ENCODE data around the gene KRT82. TPM values are rescaled to one million over a fixed set of nuclear protein-coding genes. Genes with fewer than 3 reads are reported as not detected.
"Not testable (repeated sequence)": the region's sequence is repeated elsewhere in the genome, so short reads cannot be mapped to it uniquely, and the experiment has no call there.

Gene KRT82
- not detected for polyA plus RNA-seq (ENCODE audit: insufficient read length)

DNA sequence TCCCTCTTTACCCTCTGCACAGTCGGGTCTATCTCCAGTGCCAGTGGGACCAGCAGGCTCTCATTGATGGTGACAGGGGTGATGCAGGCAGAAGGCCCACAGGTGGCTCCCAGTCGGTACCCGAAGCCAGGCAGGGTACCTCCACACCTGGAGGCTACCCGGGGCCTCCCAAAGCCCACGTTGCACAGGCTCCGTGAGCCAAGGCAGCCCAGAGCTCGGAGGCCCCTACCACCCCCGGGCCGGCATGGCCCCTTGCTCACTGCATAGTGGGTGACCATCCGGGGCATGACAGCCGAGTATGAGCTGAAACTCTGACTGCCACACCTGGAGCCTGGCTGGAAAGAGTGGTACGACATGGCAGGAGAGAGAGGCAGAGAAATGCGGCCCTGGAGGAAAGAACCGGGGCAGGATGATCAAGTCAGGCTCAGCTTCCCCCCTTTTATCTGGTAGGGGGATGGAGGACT is at the start of gene KRT82:
Gene KRT82, minus strand, starts transcription at position 414 of the 464 bp plus-strand sequence. Its CDS starts 58 bp downstream, at position 356.
- DNase-seq, result no peak

DNA sequence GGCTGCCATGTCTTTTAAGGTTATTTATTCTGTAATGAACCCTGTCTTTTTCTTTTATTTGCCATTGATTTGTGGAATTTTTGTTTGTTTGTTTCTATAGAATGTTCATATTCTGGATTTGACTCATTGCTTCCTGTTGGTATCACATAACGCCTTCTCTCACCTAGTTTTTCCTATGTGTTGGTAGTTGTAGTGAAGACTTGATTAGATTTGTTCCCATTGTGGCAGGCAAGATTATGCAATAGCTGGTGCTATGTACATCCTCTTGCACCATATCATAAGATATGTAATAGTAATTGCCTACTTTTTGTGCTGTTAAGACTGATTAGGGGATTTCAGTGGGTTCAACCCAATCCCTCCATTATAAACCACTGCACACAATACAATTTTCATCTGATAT is 49.7 kb upstream of the KRT82 start:
- DNase-seq, result no peak

DNA sequence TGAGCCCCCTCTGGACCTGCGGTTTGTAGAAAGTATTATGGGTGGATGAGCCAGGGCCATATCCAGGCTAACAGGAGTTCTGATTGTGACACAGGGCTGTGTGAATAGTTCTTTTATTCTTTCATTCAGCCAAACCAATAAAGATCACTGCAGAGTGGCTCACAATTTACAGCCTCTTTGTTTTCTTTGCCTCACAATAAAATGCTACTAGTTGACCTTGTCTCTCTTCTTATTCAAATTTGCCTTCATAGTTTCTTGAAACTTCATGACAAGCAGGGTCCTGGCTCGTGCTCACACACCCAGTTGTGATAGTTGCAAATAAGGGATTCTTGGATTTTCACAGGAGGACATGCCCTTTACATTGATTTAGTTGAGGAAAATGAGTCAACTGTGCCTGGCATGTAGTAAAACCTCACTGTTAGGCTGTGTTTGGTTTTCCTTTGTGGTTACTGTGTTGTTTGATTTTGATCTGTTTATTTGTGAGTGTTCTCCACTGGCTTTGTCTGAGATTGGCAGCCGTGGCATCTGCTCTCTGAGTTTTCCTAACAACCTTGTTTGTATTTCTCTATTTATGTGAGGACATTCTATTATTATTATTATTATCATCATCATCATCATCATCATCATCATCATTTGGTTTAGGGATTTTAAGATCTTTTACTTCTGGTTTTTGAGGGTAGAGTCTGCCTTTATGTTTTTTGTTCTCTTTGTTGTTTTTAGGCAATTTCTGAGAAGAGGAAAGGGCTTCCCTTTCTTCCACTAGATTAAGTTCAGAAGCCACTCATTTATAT is 48.5 kb upstream of the KRT82 start:
- no peak for DNase-seq

DNA sequence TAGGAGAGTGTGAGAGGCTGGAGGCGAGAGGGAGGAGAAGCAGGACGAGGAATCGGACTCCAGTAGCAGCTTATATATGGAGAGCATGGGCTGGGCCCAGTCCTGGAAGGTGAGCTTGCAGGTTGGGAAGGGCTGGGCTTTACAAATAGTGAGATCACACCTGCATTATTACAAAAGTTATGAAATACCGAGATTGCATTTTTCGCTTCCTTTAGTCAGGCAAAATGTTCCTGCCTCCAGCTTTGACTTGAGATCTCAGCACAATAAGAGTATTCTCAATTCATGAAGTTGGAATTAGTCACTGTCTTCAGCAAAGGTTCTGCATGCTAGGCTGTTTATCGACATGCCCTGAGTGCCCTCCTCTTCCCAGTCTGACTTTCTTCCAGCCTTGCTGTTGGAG is 46.0 kb upstream of the KRT82 start, which contains the start of gene KRT6B:
Gene KRT6B, minus strand, starts transcription at position 46 of the 400 bp plus-strand sequence. CDS start 68 bp downstream, outside the sequence.
- no peak for DNase-seq

DNA sequence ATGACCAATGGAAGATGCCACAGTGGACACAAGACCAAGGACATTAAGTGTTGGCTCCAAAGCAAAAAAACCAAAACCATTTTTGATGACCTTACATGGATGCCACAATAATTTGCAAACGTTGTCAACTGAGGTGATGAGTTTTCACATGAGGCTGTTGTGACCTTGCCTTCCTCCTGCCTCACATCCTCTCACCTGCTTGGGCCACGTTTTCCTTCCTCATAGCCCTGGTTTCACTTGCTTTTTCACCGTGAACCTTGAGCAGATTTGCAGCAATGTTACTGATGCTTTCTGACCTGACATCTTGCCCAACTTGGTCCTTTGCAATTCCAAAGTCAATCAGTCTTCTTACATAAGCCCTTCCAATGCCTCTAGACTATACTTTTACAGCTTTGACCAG is 42.1 kb upstream of the KRT82 start:
- DNase-seq, result no peak

DNA sequence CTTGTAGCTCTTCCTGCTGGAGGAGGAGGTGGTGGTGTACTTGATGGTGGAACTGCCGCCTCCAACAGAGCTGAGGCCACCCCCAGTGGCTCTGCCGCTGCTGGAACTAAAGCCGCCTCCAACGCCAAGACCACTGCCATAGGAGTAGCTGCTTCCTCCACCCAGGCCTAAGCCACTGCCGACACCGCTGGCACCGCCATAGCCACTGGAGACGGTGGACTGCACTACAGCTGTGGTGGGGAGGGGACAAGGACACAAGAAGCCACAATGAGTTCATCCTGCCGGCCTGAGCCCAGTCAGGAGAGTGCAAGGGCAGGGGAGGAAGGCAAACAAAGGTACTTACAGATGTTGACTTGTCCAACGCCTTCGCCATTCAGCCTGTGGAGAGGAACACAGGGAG is 41.1 kb upstream of the KRT82 start:
- DNase-seq, result not testable (repeated sequence)

DNA sequence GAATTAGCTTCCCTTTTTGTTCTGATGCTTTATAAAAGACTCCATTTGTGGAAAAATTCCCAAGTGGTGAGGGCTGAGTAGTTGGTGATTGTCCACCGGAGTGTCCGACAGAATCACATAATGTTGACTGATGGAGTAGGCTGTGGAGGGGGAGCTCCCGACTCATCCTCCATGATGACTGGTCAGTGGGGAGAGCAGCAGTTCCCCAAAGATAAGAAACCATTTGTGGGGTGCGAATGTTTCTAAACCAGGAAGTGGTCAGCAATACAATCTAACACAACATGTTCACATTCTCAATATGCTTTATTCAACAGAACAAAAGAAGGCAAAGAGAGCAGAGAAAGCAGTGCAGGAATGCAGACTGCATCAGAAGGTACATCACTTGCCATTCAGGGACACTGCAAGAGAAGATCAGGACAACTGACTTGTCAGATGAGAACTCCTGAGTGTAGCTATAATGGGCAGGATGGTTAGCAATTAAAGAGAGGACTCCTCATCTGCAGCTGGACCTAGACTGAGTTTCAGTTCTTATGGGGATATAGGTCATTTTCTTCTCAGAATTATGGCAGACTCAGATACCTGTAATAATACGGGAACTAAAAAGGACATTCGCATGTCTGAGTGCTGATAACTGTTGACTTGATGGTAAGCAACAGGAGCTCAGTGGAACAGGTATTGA is 40.4 kb upstream of the KRT82 start:
- DNase-seq, result no peak

DNA sequence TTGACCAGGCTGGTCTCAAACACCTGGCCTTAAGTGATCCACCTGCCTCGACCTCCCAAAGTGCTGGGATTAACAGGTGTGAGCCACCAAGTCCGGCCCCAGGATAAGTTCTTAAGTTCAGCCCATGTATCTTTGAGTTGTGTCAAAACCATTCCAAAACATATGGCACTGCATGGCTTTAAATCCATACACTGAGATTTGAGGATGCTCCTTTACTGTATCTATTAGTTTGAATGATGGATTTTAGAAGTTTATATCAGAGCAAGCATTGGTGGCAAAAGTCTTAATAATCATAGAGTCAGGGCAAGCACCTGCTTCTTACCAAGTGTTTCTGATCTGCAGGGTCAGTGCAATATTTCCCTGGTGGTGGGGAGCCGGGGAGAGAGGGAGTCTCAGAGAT is 39.7 kb upstream of the KRT82 start:
- DNase-seq, result no peak

DNA sequence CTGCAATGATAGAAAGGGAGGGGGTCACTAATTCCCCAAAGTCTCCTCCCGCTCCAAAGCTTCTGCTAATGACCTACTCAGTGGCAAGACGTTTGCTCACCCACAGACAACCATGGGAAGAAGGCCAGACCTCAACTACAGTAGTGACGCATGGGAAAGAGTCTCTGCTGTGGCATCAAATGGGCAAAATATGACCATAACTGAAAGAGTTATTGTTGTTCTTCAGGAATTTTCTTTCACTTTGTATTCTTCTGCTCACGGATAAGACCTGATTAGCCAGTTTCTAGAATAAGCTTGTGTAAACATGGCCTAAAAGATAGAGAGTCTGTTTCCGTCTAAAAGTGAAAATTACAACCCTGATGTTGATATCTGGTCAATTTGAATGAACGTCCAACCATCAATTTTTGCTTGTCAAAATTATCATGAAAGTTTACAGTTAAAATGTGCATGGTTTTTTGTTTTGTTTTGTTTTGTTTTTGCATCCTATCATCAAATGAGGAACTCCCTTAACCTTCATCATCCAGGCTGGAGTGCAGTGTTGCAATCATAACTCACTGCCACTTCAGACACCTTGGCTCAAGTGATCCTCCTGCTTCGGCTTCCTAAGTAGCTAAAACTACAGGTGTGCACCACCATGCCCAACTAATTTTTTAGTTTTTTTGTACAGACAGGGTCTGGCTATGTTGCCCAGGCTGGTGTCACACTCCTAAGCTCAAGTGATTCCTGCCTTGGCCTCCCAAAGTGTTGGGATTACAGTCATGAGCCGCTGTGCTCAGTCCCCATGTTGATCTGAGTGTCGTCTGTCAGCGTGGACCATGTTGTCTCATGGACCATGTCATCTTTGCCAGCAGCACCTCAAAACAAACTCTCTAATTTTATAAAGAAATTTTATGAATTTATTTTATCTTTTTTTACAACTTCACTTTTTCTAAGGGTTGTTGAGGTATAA is 38.8 kb upstream of the KRT82 start:
- no peak for DNase-seq

DNA sequence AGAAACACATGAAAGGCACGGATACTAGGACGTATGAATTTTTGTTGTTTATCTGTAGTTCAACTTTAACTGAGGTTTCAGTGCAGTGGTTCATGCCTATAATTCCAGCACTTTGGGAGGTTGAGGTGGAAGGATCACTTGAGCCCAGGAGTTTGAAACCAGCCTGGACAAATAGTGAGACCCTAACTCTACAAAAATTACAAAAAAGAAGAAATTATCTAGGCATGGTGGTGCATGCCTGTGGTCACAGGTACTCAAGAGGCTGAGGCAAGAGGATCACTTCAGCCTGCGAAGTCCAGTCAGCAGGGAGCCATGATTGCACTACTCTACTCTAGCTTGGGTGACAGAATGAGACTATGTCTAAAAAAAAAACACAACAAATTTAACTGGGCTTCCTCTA is 37.8 kb upstream of the KRT82 start:
- no peak for DNase-seq

DNA sequence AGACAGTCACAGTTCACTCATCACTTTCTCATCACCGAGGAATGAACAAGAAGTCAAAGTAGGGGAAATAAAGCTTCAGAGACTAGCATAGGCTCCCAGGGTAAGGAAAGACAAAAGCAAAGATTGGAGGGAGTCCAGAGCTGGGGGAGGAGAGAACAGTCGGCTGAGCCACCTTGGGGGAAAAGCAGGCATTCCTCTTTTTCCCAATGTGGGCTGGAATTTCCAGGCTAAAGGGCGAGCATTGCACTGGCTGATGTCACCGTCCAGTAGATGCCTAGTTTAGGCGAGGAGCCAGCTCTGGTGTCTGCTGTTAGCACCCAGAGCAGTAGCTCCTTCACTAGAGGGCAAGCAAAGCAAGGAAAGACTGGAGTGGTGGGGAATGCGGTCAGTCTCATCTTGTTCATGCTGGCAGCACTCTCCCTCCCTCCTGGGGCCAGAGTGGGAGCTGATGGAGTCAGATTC is 36.5 kb upstream of the KRT82 start:
- DNase-seq, result no peak

DNA sequence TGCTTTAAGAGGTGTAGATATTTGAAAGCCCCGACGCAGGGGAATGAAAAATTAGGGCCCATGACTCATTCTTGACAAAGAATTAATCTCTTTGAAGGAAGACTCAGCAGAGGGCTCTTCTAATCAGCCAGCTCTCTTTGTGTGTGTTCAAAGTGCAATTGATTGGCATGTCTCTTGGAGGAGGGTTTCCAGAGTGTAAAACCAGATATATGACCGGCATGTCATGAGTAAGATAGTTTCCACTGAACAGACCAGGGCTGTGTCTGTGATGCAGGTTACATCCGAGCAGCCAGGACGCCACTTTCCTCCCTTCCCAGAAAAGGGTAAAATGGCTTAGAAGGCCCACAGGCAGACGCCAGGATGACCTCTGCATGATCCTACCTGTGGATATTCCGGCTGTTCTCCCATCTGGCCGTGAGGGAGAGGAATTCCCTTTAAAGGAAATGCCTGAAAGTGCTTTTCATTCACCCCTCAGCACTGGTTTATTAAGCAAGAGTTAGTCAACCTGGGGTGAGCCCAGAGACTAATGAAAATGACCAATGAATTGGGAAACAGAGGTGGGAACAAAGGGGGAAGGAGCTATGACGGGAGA is 35.3 kb upstream of the KRT82 start:
- no peak for DNase-seq

DNA sequence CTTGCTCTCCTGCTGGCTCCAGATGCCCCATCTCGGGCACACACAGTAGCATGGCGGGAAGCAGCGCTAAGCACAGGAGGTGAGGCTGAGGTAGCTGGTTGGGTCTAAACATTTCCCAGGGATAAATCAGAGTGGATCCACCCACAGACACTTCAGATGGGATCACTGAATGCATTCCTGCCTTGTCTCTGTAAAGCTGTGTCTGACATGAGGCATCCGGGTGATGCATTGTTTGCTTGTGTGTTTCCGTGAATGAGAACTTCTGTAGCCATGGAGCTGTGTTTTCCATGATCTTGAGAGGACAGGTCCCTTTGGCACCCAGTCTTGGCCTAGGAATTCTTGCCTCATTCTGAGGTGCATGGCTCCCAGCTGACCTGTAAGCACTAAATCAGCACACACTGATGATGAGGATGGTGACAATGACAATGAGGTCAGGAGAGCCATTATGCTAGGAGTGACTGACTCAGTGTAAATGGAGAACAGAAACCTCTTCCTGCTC is 34.7 kb upstream of the KRT82 start:
- DNase-seq, result no peak

DNA sequence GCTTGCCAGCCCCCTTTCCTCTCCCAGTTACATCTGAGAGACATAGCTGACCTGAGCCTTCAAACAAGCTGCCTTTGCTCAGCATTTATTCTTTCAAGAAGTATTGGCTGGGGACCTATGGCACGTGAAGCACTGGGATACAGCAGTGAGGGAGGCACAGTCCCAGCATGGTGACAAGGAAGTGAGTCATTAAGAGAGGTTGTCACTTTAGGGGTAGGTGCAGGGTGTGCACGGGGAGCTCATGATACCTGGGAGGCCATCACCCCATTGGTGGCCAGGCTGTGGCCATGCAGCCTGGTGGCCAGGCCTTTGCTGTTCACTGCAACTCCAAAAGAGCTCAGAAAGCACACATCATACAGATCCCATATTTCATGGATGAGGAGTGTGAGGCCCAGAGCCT is 33.7 kb upstream of the KRT82 start:
- DNase-seq, result no peak

DNA sequence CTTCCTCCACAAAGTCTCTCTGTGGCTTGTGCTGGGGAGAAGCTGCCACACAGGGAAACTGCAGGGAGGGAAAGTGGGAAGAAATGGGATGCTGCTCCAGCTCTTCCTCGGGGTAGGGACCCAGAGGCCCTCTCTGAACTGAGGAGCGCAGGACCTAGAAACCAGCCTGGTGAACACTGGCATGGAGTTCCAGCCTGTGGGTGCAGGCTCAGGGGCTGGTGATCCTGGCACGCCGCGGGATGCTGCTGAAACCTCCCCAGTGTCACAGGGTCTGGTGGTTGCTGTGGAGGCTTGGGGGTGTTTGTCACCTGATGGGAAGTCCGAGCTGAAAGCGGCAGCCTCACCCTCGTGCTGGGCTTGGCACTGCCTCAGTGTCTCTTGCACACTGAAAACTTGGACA is 33.3 kb upstream of the KRT82 start:
- DNase-seq, result no peak

DNA sequence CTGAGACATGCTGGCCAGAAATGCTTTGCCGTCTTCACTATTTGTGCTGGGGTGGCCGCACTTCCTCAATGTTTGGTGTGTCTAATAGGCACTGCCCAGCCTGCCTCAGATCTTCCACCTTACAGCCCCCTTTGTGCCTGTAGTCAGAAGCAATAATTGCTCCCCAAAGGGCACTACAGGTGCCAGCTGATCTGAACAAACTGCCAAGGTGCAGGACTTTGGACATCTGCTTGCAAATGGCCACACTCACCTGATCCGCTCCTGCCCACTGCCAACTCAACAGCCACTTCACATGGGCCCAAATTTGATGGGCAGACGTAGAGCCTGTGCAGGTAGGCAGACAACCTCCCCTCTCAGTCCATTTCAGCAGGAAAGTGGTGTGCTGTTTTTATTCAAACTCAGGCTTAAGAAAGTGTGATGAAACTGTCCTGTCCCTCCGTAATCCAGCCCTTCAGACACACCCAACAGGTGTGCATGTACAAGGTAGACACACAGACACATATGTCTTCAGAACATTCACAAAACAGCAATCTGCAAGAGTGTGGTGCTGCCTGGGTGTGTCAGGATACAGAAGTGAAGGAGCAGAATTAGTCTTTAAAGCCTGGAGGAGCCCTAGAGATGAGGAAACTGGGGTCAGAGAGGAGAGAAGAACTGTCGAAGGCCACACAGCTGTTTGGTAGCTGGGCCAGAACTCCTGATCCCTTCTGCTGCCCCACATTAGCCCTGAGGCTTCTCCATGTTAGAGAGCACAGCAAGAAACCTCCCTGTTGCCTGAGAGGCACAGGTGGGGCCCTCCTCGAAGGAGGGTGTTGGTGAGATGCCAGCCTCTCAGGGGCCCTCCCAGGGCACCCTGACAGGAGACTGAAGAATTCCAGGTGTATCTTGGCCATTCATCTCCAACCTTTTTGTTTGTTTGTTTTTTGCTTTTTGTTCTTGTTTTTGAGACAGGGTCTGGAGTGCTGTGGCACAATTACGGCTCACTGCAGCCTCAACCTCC is 32.5 kb upstream of the KRT82 start:
- DNase-seq, result no peak

DNA sequence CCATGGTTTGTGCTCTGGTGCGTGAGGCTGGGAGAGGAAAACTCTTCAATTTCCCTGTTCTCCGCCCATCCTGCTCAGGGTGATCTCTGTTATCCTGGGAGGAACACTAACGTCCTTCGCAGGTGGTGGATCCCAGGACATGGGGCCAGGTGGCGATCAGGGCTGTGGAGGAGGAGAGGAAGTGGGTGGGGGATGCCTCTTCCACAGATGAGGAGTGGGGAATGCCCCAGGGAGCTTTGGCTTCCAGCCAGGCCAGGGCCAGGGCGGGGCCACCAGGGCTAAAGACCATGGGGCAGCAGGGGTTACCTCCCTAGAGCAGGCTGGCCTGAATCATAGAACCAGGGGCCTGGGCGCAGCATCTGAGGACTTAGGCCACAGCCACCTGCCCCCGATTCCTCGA is 31.4 kb upstream of the KRT82 start:
- no peak for DNase-seq

DNA sequence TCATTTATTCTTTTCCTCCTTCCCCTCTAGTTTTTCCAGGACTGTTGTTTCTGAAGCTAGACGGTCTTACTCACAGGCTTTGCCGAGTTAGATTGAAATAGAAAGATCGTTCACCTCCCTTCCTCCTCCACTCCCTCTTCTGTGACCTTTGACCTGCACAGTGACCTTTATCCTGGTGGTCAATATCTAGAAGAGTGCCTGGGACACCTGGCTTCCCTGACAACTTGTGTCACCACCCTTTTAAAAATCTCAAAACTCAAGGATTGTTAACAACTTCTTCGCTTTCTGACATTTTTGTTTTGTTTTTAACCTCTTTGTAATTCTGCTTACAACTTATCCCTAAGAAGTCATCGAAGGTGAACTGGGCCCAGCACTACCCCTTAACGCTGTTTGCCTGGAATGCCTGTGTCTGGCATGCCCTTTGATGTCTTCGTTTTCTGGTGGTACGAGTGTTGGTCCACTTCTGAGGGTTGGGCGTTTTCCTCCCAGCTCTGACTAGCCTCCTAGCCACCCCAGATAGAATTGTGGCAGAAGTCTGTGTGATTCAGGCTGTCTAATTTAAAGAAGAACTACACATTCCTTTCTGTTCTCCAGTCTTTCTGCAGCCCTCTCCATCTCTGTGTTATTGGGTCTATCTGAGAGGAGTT is 30.8 kb upstream of the KRT82 start:
- no peak for DNase-seq

DNA sequence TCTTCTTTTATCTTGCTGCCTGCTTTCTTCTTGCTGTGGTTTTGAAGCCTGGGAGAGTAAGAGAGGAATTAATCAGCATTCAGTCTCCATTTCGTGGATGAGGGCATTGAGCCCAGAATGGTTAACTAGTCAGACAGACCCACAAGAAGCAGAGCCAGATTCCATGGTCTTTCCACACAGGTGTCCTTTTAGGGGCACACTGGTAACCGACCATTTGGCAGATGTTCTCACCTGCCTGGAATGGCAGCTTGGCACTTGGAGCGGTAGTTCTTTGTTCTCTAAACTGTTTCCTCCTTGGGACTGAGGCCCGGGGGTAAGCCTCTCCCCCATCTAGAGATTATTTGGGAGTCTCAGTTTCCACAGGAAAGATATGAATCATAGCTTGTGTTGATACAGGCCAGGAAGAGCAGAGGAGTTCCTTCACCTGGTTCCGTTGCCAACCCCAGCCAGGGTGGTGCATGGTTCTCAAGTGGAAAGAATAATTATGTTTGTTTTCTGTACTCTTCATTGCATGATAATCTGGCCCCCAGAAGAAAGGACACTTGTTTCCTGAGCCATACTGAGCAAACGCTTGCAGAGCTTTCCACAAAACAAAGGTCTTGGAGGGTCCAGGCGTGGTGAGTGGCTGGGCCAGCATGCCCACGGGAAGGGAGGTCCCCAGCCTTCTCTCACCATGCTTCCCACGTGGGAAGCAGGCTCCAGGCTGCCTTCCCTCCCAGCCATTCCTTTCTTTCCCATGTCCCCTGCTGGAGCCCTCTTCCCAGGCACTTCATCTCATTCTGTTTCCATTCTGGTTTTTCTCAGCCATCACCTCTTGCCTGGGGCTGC is 30.1 kb upstream of the KRT82 start:
- no peak for DNase-seq

Measured in hindlimb muscle (tissue), 1 donor.